MCF 10A (cell line): Measurements from ENCODE around the gene NEURL1. TPM values are rescaled to one million over a fixed set of nuclear protein-coding genes. Genes with fewer than 3 reads are reported as not detected.

Experiments used
- BruUV-seq: library from RNA; stranded (reverse); fragments of 400-500 nt; replicated peaks from 2 replicates; lab custom pipeline; 2021; lab: Mats Ljungman, UMichigan
- CTCF ChIA-PET: fragments of 300-600 bp; sonication (Branson Sonifier 250); formaldehyde crosslinking; extraction: SDS; loops from one replicate; lab custom pipeline; 2021; ENCODE audit warnings: antibody characterized with exemption, inconsistent platforms; lab: Yijun Ruan, JAX
- POLR2A ChIA-PET: fragments of 300-600, 350-650 bp; sonication (Branson Sonifier 250); formaldehyde crosslinking; extraction: SDS; loops from one replicate; lab custom pipeline; 2020; ENCODE audit warnings: antibody characterized with exemption, inconsistent platforms; lab: Yijun Ruan, JAX
- DNase-seq: peaks from one replicate; pipeline ENCODE4 v3.0.0-alpha.2; 2018; ENCODE audit not compliant: unreplicated experiment
- H3K27ac Mint-ChIP-seq: one replicate; pipeline ENCODE4 v1.8.0; 2022; ENCODE audit warnings: mild to moderate bottlenecking, low read depth, mixed read lengths; ENCODE audit not compliant: unreplicated experiment
- H3K27me3 Mint-ChIP-seq: one replicate; pipeline ENCODE4 v1.8.0; 2022; ENCODE audit warnings: mixed read lengths; ENCODE audit not compliant: insufficient read depth, unreplicated experiment
- H3K36me3 Mint-ChIP-seq: one replicate; pipeline ENCODE4 v1.8.0; 2022; ENCODE audit warnings: mild to moderate bottlenecking, moderate library complexity, mixed read lengths; ENCODE audit not compliant: insufficient read depth, unreplicated experiment
- H3K4me1 Mint-ChIP-seq: one replicate; pipeline ENCODE4 v1.8.0; 2022; ENCODE audit warnings: mixed read lengths; ENCODE audit not compliant: insufficient read depth, unreplicated experiment
- H3K4me3 Mint-ChIP-seq: one replicate; pipeline ENCODE4 v1.8.0; 2022; ENCODE audit warnings: mild to moderate bottlenecking, moderate library complexity, mixed read lengths; ENCODE audit not compliant: unreplicated experiment
- H3K9me3 Mint-ChIP-seq: one replicate; pipeline ENCODE4 v1.8.0; 2022; ENCODE audit warnings: mixed read lengths; ENCODE audit not compliant: unreplicated experiment
- intact Hi-C: fragments of 100-400 bp; cut with micrococcal nuclease; formaldehyde crosslinking; loops from 2 replicates; pipeline ENCODE4 v1.14.1; 2022
- total RNA-seq: library from RNA; stranded (reverse); gene quantifications from 2 replicates; pipeline ENCODE4 v1.2.3, GENCODE V29; 2022
- TF ChIP-seq, protein P1 (sequence below): fragments of 200-600 bp; IDR thresholded peaks from one replicate; pipeline ENCODE4 v1.8.0; 2022; ENCODE audit warnings: antibody characterized with exemption, mild to moderate bottlenecking; ENCODE audit not compliant: unreplicated experiment

Gene NEURL1
- total RNA-seq, 1 experiment from 2014 or later, result not detected

- ChIA-PET CTCF (interaction anchor here (0.6 kb wide), 1 partner anchor 658 kb away, joined by 3 read pairs; no protein-coding TSS in a partner anchor), POLR2A (no interaction called here)
These were observed 14.0 kb downstream of the NEURL1 start for GRCh38 chr10:103507235-103508191.

DNA sequence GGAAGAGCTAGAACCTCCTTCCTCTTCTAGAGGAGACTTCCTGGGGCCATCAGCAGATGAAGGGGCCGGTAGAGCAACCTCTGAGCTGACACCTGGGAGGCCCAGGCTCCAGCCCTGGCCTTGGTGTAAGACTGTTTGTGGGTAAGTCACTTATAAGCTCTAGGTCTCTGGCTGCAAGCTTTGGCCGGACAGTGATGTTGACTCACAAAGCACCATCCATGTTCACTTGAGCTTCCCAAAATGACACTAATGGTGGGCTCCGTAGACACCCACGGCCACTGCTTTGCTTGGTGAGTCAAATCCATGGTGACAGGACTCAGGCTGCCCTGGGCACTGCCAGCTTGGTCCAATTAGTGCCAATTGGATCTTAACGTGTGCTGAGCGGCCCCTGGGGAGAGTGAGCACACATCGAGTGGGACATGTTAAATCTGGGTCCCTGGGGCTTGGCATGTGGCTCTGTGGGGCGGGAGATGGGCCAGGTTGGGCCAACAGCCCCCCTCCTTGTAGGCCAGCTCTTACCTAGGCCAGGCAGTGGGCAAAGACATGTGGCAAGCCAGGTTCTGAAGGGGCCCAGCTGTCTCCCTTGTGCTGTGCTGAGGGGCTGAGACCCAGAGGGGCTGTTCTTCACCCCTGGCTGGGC lies 16.7 kb downstream of the NEURL1 start:
- Mint-ChIP-seq H3K9me3 (no peaks in the 10 kb centered on the region), H3K36me3 (no peaks in the 10 kb centered on the region), H3K27ac (no peak overlapping the region), H3K4me1 (no peaks in the 10 kb centered on the region), H3K27me3 (no peaks in the 10 kb centered on the region), H3K4me3 (no peak overlapping the region)
- no peak for DNase-seq
- intact Hi-C loops, result no loop called here
- ChIA-PET POLR2A (interaction anchor here (1.1 kb wide), 1 partner anchor 19 kb away, joined by 3 read pairs; no protein-coding TSS in a partner anchor), CTCF (no interaction called here)
- TF ChIP-seq, protein P1, sequence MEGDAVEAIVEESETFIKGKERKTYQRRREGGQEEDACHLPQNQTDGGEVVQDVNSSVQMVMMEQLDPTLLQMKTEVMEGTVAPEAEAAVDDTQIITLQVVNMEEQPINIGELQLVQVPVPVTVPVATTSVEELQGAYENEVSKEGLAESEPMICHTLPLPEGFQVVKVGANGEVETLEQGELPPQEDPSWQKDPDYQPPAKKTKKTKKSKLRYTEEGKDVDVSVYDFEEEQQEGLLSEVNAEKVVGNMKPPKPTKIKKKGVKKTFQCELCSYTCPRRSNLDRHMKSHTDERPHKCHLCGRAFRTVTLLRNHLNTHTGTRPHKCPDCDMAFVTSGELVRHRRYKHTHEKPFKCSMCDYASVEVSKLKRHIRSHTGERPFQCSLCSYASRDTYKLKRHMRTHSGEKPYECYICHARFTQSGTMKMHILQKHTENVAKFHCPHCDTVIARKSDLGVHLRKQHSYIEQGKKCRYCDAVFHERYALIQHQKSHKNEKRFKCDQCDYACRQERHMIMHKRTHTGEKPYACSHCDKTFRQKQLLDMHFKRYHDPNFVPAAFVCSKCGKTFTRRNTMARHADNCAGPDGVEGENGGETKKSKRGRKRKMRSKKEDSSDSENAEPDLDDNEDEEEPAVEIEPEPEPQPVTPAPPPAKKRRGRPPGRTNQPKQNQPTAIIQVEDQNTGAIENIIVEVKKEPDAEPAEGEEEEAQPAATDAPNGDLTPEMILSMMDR, result no peak
- no TSS peak for BruUV-seq

More at GRCh38 chr10:103507235-103508191, 14.0 kb downstream of the NEURL1 start:
- H3K4me1 Mint-ChIP-seq, result peaks cover 6% of the 10 kb centered on the region
- no peak for DNase-seq
- no peaks in the 10 kb centered on the region for H3K9me3 Mint-ChIP-seq
- intact Hi-C loops, result no loop called here
- BruUV-seq, result no TSS peak
- H3K4me3 Mint-ChIP-seq, result no peak overlapping the region
- no peaks in the 10 kb centered on the region for H3K36me3 Mint-ChIP-seq
- TF ChIP-seq, protein P1, result no peak
- no peaks in the 10 kb centered on the region for H3K27me3 Mint-ChIP-seq
- H3K27ac Mint-ChIP-seq, result no peak overlapping the region

DNA sequence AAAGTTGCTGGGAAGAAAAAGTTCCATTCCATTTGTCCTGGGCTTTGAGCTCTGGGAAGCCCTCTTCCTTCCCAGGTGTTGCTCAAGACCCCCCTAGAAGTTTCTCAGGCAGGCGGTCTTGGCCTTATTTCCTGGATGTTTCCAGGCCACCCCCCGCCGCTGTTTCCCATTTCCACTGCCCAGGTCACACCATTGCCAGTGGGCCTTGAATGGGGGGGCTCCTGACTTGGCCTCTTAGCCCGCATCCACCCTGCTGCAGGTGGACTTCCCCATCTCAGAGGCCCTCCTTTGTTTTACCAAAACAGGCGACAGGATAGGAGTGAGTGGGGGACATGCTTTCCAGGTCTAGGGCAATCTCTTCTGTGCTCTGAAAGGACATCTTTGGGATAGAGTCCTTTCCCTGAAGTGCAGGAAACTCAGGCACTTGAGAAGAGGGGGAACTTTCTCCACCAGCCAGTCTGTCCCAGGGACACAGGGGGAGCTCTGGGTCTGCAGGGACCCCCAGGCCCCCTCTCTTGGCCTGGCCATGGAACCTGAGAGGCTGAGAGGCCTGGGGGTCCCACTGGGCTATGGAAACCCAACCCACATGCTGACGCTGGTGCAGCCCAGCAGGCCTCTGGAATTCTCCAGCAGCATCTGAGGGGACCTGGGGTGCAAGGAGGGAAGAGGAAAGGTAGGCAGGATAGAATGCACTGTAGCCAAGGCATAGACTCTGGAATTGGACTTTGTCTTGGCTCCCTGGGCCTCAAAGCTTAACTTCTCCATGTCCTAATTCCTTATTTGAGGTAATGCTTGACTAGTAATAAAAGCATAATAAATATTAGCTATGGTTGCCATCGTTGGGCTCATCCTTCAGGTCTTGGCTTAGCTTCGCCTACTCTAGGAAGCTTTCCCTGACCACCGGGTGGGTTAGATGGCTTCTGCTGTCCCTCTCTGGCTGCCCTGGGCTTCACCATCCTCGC lies 17.6 kb downstream of the NEURL1 start:
- no peak overlapping the region for H3K4me3 Mint-ChIP-seq
- no TSS peak for BruUV-seq
- no peaks in the 10 kb centered on the region for H3K36me3 Mint-ChIP-seq
- no peaks in the 10 kb centered on the region for H3K27me3 Mint-ChIP-seq
- H3K27ac Mint-ChIP-seq, result no peak overlapping the region
- TF ChIP-seq, protein P1, result no peak
- H3K4me1 Mint-ChIP-seq, result no peaks in the 10 kb centered on the region
- H3K9me3 Mint-ChIP-seq, result no peaks in the 10 kb centered on the region
- intact Hi-C loops, result no loop called here
- ChIA-PET POLR2A (interaction anchor here (1.1 kb wide), 1 partner anchor 20 kb away, joined by 3 read pairs; no protein-coding TSS in a partner anchor), CTCF (no interaction called here)
- no peak for DNase-seq
